HG03095 (cell line): ENCODE results near the gene ARL8B.

Experiments
- ATAC-seq: cut with Tn5 transposase; IDR thresholded peaks from one replicate; pipeline ENCODE4 v1.9.1; 2021; ENCODE audit warnings: moderate library complexity; ENCODE audit not compliant: unreplicated experiment

The ARL8B gene

DNA sequence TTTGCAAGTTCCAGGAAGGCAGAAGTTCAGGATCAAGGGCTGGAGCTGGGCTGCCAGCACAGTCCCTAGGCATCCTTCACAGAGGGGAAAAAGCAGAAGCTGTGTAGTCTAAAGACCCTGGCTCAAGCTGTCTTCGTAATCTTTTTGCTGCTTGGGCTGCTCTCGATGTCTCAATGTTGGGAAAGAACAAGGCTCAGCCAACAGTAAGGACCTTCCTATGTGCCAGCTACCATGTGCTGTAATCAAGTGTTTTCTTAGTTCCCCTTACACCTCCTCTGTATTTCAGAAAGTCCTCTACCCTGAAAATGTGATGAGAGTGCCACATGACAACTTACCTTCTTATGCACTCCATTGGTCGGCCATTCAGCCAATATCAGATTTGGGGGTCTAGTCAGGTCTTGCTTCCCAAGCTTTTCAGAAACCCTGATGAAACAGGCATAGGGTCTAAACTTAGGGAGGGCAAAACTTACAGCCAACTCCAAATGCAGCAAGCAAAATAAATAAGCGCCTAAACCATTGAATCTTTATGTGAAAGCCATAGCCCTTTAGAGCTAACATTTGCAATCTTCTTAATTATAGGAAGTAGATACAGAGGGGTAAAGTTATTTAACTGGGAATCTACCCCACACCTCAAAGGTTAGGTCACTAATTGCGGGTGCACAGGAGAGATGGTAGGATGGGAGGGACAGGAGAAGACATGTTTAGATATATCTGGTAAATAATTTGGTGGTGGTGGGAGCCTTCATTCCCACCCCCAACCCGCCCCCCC lies 64.2 kb downstream of the ARL8B start:
- no peak for ATAC-seq

DNA sequence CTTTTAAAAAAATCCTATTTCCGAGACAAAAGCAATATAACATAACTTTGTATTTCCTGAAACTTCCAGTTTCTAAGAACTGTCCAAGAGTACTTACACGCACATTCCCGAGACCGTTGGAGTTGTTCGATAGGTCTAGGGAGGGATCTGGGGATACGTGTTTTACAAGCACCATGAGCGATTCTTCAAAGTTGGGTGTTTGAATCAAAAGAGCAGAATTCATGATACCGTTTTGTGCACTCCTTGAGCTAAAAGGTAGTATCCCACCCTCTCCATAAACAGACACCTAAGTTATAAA lies 64.7 kb downstream of the ARL8B start:
- ATAC-seq, result no peak

DNA sequence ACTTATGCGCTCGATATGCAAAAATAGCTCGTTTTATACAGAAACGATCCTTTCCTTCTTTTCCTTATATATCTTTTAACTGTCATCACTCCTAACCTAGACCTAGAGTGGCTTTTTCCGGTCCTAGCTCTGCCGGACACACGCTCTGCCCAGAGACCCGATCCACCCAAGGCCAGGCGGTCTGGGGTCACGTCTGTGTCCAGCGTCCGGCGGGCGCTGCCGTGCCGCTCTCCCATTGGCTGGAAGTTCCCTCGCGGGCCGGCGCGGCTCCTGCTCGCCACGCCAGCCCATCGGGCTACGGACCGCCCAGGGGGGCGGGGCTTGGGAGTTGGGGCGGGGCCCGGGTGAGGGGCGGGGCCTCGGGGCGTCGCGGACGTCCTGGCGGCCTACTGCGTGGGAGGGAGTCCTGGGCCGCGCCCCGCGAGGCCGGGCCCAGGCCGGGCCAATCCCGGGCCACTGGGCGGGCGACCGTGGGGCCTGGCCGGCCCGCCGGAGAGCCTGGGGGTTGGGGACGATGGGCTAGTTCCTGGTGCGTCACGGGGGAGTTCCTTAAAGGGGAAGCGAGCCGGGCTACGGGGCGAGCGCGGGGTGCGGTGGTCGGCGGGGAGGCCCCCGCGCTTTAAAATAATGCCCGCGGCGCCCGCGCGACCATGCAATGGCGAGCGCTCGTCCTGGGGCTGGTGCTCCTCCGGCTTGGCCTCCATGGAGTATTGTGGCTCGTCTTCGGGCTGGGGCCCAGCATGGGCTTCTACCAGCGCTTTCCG lies 65.2 kb downstream of the ARL8B start, which contains the start of gene EDEM1:
EDEM1 (plus strand) TSS at position 552 of the 764 bp plus-strand sequence; CDS start at position 651, 99 bp downstream.
- peak; percentile 82 for ATAC-seq

DNA sequence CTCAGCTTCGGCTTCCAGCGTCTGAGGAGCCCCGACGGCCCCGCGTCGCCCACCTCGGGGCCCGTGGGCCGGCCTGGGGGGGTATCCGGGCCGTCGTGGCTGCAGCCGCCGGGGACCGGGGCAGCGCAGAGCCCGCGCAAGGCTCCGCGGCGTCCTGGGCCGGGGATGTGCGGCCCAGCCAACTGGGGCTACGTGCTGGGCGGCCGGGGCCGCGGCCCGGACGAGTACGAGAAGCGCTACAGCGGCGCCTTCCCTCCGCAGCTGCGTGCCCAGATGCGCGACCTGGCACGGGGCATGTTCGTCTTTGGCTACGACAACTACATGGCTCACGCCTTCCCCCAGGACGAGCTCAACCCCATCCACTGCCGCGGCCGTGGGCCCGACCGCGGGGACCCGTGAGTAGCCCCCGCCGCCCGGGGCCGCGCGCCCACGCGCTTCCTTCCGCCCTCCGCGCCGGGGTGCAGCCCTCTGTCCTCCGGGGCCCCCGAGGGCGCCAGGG lies 65.9 kb downstream of the ARL8B start:
- peak; percentile 11 for ATAC-seq

DNA sequence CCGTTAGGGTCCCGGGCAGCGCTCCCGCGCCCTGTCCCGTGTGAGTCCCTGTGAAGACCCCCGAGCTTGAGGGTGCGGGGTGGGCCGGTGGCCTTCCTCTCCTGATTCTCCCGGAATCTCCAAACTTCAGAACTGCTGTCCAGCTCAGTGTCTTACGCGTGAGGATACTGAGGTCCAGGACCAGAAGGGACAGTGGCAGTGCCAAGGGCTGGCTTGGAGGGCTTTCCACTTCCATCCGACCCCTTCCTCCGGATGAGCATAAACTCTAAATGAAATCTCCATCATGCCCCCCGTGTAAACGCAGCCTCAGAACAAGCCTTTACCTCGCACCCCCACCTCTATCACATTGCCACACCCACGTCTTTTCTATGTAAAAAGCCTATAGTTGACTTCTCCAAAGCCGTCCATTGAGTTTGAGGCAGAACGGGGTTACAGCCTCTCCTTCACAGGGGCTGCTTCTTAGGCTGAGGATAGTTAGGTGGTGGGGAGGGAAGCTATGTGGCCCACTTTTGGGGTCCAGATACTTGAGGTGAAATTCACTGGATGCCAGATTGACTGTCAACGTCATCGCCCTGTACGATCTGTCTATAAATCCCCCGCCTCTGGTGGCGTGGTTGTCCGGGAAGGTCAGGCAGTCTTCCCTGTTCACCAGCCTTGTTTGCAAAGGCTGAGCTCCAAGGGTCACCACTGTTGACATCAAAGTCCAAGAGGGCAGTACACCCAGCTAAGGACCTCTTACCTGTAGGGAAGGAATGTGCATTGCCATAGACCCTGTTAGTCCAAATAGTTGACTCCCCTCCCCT lies 66.5 kb downstream of the ARL8B start:
- no peak for ATAC-seq

DNA sequence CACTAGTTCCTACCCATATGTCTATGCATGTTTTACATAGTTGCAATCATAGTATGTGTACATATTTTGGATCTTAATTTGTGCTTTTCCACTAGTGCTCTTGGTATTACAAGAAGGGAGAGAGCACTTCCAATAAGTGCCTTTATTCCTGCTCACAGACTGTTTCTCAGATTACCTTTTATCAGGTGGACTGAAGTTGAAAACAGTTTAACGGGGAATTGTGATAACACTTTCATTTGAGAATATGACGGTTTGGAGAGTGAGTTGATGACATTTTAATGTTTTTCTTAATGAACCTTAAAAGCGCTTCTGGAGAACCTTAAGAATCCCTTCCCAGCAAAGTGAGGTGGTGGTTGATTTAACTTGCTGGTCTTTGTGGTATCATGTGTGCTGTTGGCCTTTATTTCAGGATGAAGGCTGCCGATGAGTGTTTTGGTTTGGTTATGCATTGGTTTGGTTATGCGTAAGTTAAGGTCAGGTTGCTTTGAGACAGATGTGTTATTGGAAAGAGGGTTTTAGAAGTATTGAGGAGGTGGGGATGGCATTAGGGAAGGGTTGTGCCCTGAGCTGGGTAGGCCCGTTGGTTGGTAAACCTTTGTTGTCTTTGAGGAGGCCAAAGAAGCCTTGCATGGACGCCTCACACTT lies 68.2 kb downstream of the ARL8B start:
- no peak for ATAC-seq

DNA sequence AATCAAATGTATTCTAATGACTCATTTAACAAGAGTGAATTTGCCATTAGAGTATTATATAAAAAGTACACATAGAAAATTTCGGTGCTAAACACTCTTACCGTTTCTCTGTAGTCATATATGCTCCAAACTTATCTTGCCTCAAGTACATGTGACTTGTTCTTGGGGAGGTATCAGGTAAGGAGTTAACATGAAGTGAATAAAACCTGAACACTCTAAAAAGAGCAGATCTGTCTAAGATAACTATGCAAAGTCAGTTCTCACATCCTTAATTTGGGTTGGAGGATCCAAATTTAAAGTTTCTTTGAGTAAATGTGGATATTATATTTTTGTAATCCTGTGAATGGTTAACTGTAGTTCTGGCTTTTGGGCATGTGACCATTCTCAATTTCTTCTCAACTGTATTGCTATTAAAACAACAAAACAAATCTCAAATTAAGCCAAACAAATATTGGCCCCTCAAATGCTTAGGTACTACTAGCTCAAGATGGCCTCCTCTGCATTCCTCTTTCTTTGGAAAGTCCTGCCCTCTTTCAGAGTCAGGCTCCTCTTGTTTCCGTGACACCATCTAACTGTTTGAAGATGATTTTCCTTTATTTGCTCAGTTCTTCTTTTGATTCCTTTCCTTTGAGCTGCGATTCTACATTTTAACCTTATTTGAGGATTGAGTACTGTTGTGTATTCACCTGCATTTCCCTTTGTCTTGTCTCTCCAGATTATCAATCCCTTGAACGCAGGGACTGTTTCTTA lies 69.6 kb downstream of the ARL8B start:
- no peak for ATAC-seq

DNA sequence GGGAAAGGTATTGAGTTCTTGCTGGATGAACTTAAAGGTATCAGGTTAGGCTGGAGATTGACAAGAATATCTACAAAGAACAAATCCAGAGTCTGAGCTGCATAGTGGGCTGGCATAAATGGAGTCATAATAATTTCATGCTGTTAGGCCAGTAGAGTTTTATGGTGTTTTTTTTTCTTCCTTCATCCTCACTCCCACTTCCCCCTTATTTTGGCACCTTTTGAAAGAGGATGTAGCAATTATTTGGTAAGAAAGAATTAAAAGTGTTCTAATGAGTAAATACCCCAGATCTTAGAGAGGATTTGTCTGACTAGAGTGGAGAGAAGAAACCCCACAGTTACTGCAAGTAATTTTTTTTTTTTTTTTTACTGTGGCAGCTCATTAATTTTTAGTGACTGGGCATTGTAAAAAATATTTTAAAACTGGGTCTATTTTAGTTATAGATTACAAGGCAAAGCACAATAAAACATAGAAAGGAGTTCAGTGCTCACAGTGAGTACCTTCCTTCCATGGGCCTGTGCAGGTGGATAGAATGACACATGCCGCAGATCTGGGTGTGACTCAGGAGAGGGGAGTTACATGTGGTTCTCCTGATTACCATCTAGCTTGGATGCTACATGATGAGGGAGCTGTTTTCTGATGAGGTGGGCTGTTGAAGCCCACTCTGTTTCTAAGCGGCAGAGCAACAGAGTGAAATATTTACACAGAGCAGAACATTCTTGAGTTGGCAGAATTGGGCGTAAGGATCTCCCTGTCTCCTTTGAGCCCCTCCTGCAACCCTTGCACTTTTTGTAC lies 70.7 kb downstream of the ARL8B start:
- no peak for ATAC-seq

DNA sequence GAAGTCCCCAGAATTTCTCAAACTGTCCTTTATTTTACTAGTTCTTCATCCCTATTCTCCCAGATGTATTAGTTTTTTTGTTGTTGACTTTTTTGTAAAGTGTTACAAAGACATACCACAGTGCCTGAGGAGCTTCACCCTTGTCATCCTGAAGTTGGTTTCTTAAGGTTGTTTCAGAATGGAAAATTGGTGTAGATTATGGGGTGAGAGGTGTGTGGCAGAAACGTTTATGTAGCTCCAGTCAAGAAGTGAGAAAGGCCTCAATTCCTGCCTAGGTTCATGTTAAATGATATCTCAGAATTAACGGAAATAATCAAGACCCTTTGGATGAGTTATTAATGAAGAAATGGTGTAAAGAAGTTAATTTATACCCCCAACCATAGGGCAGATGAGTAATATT lies 72.2 kb downstream of the ARL8B start:
- no peak for ATAC-seq

DNA sequence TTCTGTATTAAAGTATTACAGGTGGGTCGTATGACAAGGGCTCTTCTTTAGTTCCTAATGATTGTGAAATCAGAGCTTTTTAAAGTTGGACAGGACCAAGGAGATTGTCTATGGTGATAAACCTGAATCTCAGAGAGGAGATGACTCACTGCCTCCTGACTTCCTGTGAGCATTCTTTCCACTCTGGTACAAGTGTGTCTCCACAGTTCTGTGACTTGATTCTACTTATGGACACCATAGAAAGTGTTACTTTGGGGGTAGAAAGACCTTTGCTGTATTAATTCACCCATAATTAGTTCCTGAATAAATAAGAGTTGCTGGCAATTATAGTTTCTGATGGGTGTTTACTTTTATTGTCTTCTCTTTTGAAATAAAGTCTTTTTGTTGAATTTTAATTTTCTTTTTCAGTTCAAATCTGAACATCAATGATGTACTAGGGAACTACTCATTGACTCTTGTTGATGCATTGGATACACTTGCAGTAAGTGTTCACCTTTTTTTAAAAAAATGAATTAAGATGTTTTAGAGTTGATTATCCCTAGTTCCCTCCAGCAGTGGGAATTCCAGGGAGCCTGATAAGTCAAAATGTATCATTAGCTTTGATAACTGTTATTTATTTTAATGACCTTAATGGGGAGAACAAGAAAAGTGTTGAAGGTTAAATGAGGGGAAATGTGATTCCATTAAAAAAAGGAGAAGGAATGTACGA lies 72.9 kb downstream of the ARL8B start:
- peak; percentile 31 for ATAC-seq

DNA sequence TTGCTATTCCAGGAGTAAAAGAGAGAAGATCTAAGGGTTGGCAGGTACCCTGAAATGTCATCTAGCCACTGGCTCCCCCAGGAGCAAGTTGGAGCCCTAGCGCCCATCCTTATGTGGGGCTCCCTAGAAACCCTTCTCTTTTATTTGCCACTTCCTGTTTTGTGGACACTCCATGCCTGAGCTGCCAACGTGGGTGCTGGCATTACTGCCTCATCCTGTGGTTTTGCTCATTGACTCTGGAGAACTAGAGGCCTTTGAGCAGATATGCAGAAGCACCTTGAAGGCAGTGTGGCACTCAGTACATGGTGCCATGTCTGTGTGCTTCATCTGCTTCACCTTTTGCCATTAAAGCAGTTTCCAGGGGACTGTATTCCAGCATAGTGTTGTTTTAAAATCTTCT lies 73.5 kb downstream of the ARL8B start:
- ATAC-seq, result no peak

DNA sequence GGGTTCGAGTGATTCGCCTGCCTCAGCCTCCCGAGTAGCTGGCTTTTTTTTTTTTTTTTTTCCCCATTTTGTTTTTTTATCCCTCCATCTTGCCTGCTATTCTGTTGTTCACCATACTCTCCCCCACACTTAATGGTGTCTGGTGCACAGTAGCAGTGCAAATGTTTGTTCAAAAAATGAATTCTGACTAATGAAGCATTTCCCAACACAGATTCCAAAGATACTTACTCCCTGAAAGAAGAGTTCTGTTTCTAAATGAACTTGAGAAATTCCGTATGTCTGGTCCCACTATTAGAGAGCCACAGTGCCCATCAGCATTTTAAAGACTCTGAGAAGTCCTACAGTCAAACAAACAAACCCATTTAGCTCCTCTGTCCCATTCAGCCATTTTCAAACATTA lies 74.9 kb downstream of the ARL8B start:
- ATAC-seq, result no peak

DNA sequence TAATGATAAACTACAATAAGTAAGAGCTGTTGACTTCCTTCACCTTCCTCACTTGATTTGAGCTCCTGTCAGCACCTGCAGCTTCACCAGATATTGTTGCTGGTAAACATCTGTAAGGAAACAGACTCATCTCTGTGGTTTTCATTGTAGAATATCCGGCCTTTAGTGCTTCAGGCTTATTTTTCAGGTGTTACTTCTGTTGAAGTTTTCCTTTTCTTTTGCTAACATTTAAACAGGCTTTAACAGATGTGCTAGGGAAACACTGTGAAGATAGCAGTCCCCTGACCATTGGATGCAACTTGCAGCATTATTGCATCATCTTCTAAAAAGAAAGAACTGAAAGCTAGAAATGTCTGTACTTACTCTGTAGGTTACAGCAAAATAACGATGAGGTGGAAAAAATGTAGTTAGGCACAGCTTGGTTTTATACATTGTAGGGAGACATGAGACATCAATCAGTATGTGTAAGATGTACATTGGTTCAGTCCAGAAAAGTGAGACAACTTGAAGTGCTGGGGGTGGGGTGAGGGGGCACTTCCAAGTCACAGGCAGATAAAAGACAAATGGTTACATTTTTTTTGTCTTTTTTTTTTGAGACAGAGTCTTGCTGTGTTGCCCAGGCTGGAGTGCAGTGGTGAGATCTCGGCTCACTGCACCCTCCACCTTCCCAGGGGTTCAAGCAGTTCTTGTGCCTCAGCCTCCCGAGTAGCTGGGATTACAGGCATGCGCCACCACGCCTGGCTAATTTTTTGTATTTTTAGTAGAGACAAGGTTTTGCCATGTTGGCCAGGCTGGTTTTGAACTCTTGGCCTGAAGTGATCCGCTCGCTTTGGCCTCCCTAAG lies 75.6 kb downstream of the ARL8B start:
- peak; percentile 68 for ATAC-seq

DNA sequence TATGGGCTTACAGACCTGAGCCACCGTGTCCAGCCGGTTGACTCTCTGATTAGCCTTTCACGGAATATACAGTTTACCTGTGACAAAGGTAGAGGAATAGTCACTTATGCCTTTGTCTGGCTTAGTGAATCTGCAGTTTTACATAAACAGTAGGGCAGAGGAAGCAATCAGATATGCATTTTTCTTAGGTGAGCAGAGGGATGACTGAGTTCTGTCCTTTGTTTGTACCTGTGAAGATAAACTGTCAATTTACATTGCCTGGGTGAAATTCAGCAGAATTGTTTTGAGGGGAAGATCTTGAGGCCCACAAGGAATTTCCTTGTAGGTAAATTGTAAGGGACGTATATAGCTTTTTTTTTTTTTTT lies 76.2 kb downstream of the ARL8B start:
- ATAC-seq, result no peak

DNA sequence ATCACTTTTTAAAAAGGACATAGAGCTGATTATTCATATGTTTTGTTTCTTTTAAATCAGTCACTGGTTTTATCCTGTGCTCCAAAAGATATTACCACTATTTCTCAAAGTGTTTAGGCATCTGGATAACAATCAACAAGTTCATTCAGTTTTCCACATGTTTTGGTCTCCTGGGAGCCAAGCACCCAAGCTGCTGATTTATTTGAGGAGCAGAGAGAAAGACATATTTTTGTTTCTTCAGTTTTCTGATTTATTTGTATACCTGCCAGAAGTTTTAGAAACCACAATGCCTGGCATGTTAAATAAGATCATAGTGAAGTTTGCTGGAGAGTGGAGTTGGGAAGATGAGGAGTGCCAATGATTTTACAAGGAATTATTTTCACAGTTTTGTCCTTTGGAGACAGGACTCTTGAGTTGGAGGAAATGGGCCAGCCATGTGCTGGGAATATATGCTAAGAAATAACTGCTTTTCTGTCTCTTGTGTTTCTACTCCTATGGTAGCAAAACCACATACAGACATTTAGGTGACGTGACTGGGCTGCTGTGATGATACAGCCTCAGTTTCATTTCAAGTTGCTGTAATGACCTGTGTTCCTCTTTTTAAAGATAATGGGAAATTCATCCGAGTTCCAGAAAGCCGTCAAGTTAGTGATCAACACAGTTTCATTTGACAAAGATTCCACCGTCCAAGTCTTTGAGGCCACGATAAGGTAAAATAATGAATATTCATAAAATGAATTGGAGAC lies 77.1 kb downstream of the ARL8B start:
- ATAC-seq, result peak; percentile 33

DNA sequence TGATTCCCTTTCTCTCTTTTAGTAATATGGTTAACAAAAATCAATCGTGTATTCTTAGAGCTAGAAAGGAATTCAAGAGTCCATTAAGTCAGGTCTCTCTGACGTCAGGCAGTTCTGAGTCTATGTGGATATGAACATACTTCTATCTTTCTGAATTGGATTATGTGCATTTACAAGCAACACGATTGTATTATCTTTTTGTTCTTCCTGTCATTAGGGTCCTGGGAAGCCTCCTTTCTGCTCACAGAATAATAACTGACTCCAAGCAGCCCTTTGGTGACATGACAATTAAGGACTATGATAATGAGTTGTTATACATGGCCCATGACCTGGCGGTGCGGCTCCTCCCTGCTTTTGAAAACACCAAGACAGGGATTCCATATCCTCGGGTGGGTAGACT lies 79.4 kb downstream of the ARL8B start:
- no peak for ATAC-seq

DNA sequence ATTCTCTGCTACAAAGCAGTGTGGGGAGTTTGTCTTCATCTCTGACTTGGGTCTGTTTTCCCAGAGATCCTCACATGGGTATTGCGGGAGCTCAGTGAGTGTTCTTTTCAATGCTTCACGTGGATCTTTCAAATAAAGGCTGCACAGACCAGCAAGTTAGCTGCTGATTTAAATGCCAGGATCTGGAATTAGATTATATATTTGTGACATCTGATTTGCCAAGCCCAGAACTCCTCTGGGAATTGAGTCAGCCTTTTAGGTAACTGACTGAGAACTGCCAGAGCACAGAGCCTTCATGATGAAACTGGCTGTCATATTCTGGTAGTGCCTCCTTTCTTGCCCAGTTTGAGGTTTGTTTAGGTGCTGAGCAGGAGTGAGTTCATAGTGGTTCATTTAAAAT lies 80.1 kb downstream of the ARL8B start:
- no peak for ATAC-seq
